ENCODE measurements around the gene YARS1.

DNA sequence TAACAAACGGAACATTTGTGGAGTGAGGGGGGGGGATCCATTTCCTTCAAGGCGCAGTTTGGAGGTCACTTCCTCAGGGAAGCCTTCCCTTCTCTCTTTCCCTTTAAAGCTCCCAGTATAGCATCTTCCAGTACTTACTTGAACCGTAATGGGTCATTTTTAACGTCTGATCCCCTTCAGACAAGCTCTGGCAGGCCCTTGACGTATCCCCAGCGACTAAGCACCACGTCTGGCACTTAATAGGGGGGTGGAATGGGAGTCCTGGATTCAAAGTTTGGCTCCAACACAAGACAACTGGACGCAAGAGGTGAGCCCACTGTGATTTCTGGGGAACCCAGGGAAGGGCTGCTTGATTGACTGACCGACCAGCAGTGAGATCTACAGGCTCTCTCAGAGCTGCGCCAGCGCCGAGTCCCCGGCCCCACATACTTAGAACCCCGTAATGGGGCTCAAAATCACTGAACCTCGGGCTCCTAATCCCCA, 441 bp downstream of the YARS1 start:
- TF ChIP-seq CTCF (IDR thresholded peaks at IDR 0.05 in 4 of 5, conservative IDR thresholded peaks at IDR 0.05 in 1 of 5) (no peak), POLR2A (IDR thresholded peaks at IDR 0.05) (no peak)
